Esophagus (tissue), 2 donors: Measurements from ENCODE around the gene BFSP1. TPM values are rescaled to one million over a fixed set of nuclear protein-coding genes. Genes with fewer than 3 reads are reported as not detected.

Experiments used
- H3K27ac ChIP-seq, 2 donors: one replicate each; pipeline ENCODE4 v1.5.1; 2013; ENCODE audit warnings: low read depth in 2 of 2, mild to moderate bottlenecking in 2 of 2, inconsistent platforms in 1 of 2, low read length in 1 of 2, moderate library complexity in 1 of 2
- H3K27me3 ChIP-seq, 2 donors: one replicate each; pipeline ENCODE4 v1.6.1; 2013; ENCODE audit warnings: low read length in 2 of 2, control low read depth in 1 of 2, mild to moderate bottlenecking in 1 of 2; ENCODE audit not compliant: insufficient read depth in 2 of 2, control insufficient read depth in 1 of 2
- H3K36me3 ChIP-seq, 2 donors: one replicate each; pipeline ENCODE4 v1.6.1; 2013; ENCODE audit warnings: low read length in 1 of 2; ENCODE audit not compliant: control insufficient read depth in 2 of 2, insufficient read depth in 2 of 2
- H3K4me1 ChIP-seq, 2 donors: one replicate each; pipeline ENCODE4 v1.6.1; 2013; ENCODE audit warnings: low read length in 1 of 2; ENCODE audit not compliant: control insufficient read depth in 2 of 2, insufficient read depth in 2 of 2
- H3K4me3 ChIP-seq, 2 donors: one replicate each; pipeline ENCODE4 v1.5.1; 2013; ENCODE audit warnings: low read length in 2 of 2, mild to moderate bottlenecking in 2 of 2, low read depth in 1 of 2, moderate library complexity in 1 of 2
- H3K9me3 ChIP-seq, 2 donors: one replicate each; pipeline ENCODE4 v1.6.1; 2013; ENCODE audit warnings: mild to moderate bottlenecking in 2 of 2, low read depth in 1 of 2, low read length in 1 of 2, moderate library complexity in 1 of 2; ENCODE audit not compliant: control insufficient read depth in 2 of 2, insufficient read depth in 1 of 2
- WGBS, 2 donors: extraction: QIAGEN DNeasy Blood & Tissue Kit; methylation state at CpG; one replicate each; pipeline ENCODE4 v1.1.7; 2013; 5-methylcytosine and 5-hydroxymethylcytosine counted together
- polyA plus RNA-seq, 2 donors: library from polyadenylated mRNA; stranded (reverse); fragments of 200-250 nt; gene quantifications; one replicate each; pipeline ENCODE4 v1.2.3, GENCODE V29; 2013
- donor health status: healthy with polysubstance abuse.
- donor health status: Bipolar disorder and iron deficiency.

The BFSP1 gene
- polyA plus RNA-seq, 2 donors: 0.80 to 1.2 TPM

GRCh38 chr20:17494201-17494600 is 37.0 kb downstream of the BFSP1 start:
- Histone ChIP-seq H3K9me3 (no peaks in the 10 kb centered on the region), H3K4me1 (no peaks in the 10 kb centered on the region), H3K4me3 (no peak overlapping the region), H3K27ac (no peak overlapping the region), H3K36me3 (no peaks in the 10 kb centered on the region), H3K27me3 (no peaks in the 10 kb centered on the region)
- 92 to 98% methylated on average over 7 of the region's 7 CpGs for WGBS, 2 donors

GRCh38 chr20:17493173-17493572 is 38.0 kb downstream of the BFSP1 start:
- no peaks in the 10 kb centered on the region for H3K4me1 ChIP-seq
- no peaks in the 10 kb centered on the region for H3K27me3 ChIP-seq
- no peaks in the 10 kb centered on the region for H3K9me3 ChIP-seq
- H3K4me3 ChIP-seq: no peak overlapping the region
- no peaks in the 10 kb centered on the region for H3K36me3 ChIP-seq
- no peak overlapping the region for H3K27ac ChIP-seq
- WGBS, 2 donors: 60 to 88% methylated on average over 2 of the region's 2 CpGs

- Histone ChIP-seq H3K27me3 (no peaks in the 10 kb centered on the region), H3K9me3 (no peaks in the 10 kb centered on the region), H3K4me3 (no peak overlapping the region), H3K27ac (no peak overlapping the region), H3K36me3 (no peaks in the 10 kb centered on the region), H3K4me1 (no peaks in the 10 kb centered on the region)
- WGBS, 2 donors: 94 to 97% methylated on average over 4 of the region's 4 CpGs
Measured at GRCh38 chr20:17491488-17491887, 39.7 kb downstream of the BFSP1 start.

- no peaks in the 10 kb centered on the region for H3K36me3 ChIP-seq
- WGBS, 2 donors: 85 to 92% methylated on average over 11 of the region's 11 CpGs
- no peaks in the 10 kb centered on the region for H3K9me3 ChIP-seq
- H3K27ac ChIP-seq: no peak overlapping the region
- no peaks in the 10 kb centered on the region for H3K4me1 ChIP-seq
- H3K27me3 ChIP-seq: no peaks in the 10 kb centered on the region
- H3K4me3 ChIP-seq: no peak overlapping the region
Measured at GRCh38 chr20:17491041-17491440, 40.1 kb downstream of the BFSP1 start.

GRCh38 chr20:17490501-17490900 is 40.7 kb downstream of the BFSP1 start:
- no peaks in the 10 kb centered on the region for H3K4me1 ChIP-seq
- H3K27ac ChIP-seq: no peak overlapping the region
- WGBS, 2 donors: 88 to 91% methylated on average over 7 of the region's 7 CpGs
- no peak overlapping the region for H3K4me3 ChIP-seq
- H3K36me3 ChIP-seq: no peaks in the 10 kb centered on the region
- no peaks in the 10 kb centered on the region for H3K27me3 ChIP-seq
- no peaks in the 10 kb centered on the region for H3K9me3 ChIP-seq

- Histone ChIP-seq H3K4me1 (no peaks in the 10 kb centered on the region), H3K4me3 (no peak overlapping the region), H3K9me3 (no peaks in the 10 kb centered on the region), H3K36me3 (no peaks in the 10 kb centered on the region), H3K27me3 (no peaks in the 10 kb centered on the region), H3K27ac (no peak overlapping the region)
- WGBS, 2 donors: 76 to 86% methylated on average over 9 of the region's 9 CpGs
Measured at GRCh38 chr20:17488916-17489600, 42.1 kb downstream of the BFSP1 start.

- H3K4me3 ChIP-seq: no peak overlapping the region
- no peaks in the 10 kb centered on the region for H3K27me3 ChIP-seq
- no peaks in the 10 kb centered on the region for H3K36me3 ChIP-seq
- H3K27ac ChIP-seq: no peak overlapping the region
- no peaks in the 10 kb centered on the region for H3K9me3 ChIP-seq
- no peaks in the 10 kb centered on the region for H3K4me1 ChIP-seq
- WGBS, 2 donors: 91 to 98% methylated on average over 2 of the region's 2 CpGs
Measured at GRCh38 chr20:17485017-17485416, 46.2 kb downstream of the BFSP1 start.

GRCh38 chr20:17482536-17482935 is 48.6 kb downstream of the BFSP1 start:
- H3K4me3 ChIP-seq: no peak overlapping the region
- 77 to 79% methylated on average over 5 of the region's 5 CpGs for WGBS, 2 donors
- H3K4me1 ChIP-seq: no peaks in the 10 kb centered on the region
- no peaks in the 10 kb centered on the region for H3K27me3 ChIP-seq
- no peak overlapping the region for H3K27ac ChIP-seq
- no peaks in the 10 kb centered on the region for H3K9me3 ChIP-seq
- no peaks in the 10 kb centered on the region for H3K36me3 ChIP-seq

- WGBS, 2 donors: 88 to 92% methylated on average over 16 of the region's 16 CpGs
Measured at GRCh38 chr20:17481661-17482060, 49.5 kb downstream of the BFSP1 start.

GRCh38 chr20:17480696-17481095 is 50.5 kb downstream of the BFSP1 start:
- 87 to 90% methylated on average over 11 of the region's 11 CpGs for WGBS, 2 donors
- Histone ChIP-seq H3K4me3 (no peak overlapping the region), H3K9me3 (no peaks in the 10 kb centered on the region), H3K27me3 (no peaks in the 10 kb centered on the region), H3K27ac (no peak overlapping the region), H3K4me1 (no peaks in the 10 kb centered on the region), H3K36me3 (no peaks in the 10 kb centered on the region)

More at GRCh38 chr20:17481661-17482060, 49.5 kb downstream of the BFSP1 start:
- H3K36me3 ChIP-seq: no peaks in the 10 kb centered on the region
- H3K4me3 ChIP-seq: no peak overlapping the region
- no peaks in the 10 kb centered on the region for H3K9me3 ChIP-seq
- H3K27ac ChIP-seq: no peak overlapping the region
- no peaks in the 10 kb centered on the region for H3K27me3 ChIP-seq
- no peaks in the 10 kb centered on the region for H3K4me1 ChIP-seq
